IPS DF 4.7 (cell line): ENCODE measurements around the gene AGAP1.

Experiments
- DNase-seq: peaks from one replicate; pipeline ENCODE4 v3.0.0-alpha.2; 2013; ENCODE audit warnings: low spot score; ENCODE audit errors: extremely low read depth

The AGAP1 gene

DNA sequence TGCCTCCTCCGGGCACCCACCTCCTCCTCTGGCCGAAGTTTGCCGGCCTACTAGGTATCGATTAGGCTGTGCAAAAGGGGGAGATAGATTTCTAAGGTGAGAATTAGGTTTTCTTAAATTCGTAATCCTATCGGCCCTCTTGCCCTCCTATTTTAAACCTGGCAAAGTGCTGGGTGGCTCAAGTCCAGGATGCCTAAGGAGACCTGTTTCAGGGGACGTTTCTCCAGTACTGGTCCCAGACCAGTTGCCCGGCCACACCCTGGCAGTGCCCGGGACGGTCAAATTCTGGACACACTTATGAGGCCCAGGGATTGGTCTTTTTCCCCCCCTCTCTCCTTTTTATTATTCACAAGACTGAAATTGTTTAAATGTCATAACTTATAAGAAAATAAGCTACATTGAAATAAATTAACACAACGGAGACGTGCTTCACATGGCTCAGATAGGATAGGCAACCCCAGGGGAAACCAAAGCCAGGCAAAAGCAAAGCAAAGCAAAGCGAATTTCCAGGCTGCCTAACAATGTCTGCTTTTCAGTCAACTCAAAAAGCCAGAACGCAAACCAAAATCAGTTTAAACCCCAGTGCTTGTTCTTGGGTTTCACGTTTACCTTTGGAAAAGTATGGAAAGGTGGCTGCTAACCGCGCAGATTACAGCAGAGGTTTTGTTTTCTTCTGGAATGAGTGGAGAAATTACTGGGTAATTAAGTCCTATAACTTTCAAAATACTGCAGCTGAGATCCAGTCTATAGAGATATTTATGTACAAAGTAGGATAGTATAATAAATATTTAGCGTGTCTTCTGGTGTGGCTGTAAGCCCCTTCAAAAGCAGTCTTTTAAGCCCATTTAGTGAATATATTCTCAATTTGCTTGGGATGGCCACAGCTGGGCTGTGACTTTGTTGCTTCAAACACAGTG, 671.3 kb downstream of the AGAP1 start:
- no peak for DNase-seq

DNA sequence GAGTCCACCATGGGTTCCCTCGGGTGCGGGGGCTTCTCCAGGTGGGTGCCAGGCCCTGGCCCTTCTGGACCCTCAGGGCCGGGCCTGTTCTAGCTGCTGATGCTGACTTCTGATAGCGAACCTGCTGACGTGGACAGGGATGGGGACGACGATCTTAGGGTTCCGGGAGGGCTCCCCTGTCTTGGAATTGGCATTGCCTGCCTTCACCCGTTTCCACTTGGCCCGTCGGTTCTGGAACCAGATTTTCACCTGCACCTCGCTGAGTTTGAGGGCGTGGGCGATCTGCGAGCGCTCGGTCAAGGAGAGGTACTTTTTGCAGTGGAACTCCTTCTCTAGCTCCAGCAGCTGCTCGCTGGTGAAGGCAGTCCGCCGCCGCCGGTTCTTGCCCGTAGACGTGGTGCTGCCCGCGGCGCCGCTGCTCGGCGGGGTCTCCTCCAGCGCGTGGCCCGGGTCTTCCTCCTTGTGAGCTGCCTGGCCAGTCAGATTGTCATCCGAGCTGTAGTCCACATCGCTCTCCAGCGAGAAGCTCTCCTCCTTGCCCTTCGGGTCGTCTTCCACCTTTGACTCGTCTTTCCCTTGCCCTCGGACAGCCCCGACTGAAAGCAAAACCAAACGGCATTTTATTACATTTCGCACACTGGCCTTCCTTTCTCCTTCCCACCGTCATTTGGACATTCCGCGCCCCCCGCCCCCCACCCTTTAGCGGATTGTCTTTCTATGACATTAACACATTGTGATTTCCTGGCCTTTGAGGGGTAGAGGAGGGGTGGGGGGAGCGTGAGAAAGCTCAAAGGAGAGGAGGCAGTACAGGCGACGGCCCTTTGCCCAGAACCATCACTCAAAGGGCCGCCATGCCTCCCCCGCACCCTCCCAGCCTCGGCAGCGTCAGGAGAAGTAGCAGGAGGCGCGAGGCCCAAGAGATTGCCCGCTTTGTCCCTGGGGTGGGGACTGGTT, 672.3 kb downstream of the AGAP1 start:
- DNase-seq = no peak

DNA sequence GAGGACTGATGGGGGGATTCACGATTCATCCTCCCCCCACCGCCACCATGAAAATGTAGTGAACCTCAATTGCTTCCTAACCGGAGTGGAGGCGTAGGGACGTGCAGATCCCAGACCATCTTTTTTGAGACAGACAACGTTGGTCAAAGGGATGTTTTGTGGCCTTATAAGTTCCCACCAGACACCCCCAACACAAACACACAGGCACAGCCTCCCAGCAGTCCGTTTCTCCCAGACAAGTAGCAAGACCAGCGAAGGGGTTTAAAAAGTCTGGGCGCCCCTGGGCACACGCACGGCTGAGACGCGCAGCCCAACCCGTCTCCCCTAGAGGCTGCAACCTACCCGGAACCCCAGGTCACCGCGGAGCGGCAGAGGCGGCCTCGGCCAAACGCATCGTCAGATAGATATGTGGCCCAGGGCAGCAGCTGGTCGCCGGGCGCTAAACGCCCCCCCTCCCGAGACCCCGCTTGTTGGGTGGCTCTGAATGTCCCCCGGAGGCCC, 673.0 kb downstream of the AGAP1 start:
- DNase-seq = no peak

DNA sequence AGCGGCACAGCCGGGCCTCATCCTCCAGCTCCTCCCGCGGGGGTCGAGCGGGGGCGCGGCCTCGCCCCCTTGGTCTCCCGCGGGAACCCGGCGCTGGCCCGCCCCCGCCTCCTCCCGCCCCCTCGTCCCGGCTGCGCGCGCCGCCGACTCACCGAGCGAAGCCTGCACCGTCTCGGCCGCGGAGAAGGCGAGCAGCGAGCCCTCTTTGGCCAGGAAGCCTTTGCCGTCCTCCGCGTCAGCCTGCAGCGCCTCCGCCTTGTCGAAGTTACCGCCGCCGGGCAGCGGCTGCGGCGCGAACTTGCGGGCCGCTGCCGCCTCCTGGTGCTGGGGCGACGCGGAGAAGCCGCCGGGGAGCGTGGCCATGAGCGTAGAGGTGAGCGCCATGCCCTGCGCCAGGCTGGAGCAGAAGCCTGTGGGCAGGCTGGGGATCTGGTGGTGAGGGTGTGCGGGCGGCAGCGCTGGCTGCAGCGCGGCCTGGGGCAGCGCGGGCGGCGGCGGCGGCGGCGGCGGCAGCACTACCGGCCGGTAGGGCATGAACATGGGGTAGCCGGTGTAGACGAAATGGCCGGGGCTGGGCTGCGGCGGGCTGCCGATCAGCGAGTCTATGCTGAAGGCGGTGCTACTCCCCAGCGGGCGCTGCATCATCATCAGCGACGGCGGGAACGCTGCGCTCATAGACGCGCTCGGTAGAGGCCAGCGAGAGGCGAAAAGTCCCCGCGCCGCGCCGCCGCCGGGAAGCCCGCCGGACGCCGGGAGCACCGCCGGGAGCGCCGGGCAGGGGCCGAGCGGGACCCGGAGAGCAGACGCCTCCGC, 673.7 kb downstream of the AGAP1 start:
- no peak for DNase-seq

DNA sequence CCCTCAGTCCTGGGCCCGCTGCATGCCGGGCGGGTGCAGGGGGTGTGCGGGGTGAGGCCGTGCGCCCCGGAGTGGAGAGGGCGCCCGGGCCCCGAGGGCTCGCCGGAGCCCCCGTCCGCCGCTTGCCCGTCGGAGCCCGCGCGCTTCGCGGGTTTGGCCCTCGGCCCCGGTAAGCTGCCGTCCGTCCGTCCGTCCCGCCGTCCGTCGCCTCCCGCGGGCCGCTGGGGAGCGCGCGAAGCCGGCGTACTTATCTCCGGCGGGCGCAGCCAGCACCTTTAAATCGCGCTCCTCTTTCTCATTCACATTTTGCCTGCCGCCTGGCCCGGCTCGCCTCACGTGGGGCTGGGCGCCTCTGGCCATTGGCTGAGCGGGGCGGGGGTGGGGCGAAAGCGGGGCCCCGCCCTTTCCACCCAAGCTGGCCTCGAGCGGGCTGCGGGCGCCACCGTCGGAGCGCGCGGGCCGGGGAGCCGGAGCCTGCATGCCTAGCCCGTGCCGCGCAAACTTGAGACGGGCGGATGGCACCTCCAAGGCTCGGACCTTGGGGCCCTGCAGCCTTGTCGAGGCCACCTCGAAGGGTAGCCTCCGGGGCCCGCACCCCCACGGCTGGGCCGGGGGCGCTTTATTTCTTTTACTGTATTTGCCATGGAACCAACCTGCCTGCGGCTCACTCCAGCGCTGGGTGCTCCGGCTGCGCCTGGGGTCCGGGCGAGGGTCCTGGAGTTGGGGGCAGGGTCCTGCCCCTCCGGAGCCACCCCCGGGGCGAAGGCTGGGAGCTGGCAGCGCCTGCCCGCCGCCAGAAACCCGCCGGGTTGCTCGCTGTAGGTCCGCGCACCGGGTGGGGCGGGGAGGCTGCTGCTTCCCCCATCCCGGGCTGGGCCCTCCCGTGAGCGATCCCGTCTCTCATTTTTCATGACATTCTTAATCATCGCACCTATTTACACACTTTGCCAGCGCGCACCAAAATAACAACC, 674.6 kb downstream of the AGAP1 start, which contains the start of gene GBX2:
Gene GBX2, minus strand, starts transcription at position 277 of the 971 bp plus-strand sequence. CDS start 415 bp downstream, outside the sequence.
- DNase-seq = no peak

DNA sequence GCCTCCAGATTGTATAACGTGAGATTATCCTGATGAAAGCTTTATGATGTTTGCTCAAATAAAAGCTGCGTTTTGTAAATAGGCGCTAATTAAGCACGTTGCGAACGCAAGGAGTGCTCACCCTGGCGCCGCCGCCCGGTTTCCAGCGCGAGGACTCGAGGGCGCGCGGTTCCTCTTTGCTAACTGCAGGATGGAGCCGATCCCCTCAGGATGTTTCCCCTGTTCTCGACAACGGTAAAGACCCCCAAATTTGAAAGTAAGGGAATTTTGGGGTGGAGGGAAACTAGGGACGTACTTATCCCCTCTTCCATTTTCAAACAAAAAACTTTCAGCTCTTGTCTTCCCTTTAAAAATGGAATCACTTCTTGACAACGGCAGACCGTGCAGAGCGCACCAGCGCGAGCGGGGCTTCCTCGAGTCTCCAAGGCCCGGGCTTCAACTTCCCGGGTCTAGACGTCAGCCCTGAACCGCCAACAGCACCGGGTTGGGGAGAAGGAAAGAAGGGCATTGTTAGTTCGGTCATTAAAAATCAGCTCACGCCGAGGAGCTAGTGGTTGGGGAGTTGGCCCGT, 675.4 kb downstream of the AGAP1 start:
- DNase-seq = no peak

DNA sequence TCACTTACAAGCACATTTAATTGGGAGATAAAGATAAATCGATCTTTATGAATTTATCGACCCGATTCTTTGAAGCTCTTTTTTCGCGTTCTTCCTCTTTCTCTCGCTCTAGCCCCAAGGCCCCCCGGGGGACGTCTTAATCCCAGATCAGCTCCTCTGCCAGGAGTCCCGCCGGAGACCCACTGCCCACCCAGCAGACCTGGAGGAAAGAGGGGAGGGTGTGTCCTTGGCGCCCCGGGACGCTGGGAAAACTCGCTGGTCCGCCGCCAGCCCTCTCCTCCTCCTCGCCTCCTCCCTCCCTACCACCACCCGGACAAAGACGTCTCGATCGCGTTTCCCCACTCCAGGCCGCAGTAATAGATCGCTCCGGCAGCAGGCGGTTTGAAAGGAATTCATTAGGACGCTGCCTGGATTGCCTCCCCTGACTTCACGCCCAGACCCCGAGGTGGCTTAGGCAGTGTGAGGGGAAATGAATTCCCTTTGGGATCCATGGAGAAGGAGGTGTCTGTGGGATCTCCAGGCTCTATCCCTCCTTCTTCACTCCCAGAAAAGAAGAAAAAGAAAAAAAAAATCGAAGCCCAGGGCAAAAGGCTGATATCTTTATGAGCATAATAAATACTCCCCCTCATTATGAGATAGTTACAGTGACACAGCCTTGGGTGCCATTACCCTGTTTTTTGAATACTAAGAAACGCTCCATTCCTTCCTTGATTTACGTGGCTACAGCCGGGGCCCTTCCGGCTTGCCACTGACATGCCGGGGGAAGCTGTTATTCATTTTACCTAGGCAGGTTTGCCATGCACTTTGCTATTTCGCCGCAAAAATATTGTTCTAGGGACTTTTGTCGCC, 676.1 kb downstream of the AGAP1 start:
- no peak for DNase-seq

DNA sequence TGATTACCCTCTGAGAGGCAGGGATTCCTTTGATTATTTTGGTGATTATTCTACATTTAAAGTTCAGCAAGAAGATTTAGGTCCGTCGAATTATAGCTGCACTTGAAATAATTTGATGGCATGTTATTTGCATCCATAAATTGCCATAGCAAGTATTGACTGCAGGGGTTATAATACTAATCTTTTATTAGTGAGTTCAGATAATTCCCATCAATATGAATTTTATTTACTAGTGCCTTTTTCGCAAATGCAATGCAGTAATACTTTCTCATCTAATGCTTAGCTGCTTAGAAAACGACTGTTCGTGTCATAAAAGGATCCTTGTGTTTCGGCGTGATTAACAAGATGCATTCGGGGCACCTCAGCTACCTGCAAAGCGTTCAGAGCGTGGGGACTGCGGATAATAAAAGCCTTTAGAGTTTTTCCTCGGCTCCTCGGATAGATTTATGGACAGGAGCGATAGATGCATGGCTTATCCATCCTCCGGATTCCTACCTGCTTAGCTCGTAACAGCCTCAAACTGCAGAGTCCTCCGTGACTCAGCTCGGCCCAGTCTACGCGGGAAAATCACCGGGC, 676.8 kb downstream of the AGAP1 start:
- DNase-seq = no peak

DNA sequence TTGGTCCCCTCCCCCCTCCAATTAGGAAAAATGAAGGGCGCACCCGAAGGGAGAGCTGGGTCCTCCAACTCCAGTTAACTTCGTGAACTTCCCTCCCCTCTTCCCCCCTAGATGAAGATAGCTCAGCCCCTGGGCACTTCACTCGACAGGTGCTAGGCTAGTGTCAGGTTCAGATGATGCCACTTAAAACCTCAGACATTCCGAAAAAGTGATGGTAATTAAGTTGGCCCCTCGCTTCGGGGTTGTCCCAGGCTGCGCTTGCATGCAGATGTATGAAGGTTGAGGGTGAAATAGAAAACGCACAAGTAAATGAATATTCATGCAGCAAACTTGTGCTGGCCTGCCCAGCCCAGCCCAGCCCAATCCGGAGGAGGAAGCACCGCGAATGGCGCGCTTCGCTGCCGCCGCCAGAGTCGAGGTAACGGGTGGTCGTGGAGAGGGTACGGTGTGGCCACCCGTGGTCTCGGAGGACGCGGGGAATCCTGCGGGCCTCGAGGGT, 677.4 kb downstream of the AGAP1 start:
- no peak for DNase-seq

DNA sequence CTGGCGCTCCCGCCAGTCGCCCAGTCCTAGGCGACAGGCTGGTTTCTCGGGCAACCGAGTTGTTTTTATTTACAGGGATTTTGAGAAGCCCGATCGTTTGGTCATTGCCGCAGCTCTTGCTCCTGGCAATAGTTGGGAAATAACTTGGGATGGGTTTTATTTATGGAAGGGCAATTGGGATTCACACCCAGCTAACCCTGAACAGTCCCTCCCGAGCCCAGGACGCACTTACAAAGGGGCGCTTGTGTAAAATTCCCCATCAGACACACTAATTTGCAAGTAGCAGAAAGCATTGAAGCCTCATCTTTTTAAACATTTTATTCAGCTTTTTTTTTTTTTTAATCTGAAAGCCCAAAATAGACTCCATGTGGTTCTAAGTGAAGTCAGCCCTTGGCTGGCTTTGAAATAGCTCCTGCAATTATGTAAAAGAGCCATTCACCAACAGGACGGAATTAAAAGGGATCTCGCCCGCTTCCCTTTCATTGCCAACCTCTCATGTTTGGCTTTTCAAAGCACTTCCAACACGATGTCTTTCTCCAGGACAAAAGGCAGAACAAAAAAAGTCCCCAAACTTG, 677.9 kb downstream of the AGAP1 start:
- no peak for DNase-seq

DNA sequence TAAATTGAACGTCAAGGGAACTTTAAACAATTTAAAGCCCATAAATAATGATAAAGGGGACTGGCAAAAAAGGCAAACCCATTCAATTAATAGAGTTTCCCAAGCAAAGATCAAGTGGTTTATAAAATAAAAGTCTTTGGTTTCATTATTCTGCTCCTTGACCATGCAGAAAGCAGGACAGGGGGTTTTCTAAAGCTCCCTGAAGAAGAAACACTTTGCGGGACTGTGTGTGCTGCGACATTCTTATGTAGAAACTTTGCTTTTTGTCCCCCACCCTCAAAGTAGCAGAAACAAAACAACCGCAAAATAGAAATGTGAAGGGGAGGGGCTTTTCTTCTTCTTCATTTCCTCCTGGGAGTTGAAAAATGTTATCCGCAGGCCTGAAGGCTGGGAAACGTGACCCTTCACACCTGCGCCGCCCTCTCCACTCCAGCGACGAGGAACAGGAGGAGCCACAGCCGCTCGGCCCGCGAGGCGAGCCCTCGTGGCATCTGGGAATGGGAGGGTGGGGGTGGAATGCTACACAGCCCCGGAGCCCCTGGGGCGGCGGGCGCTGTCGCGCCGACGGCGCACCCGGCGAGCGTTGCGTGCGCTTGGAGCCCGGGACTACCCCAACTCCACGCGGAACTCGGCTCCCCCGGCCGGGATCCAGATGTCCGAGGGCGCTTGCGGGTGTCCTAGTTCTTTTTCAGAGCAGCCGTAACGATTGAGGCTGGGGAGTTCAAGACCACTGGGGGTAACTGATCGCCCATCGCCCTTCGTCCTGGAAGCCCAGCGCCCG, 678.6 kb downstream of the AGAP1 start:
- DNase-seq = no peak

DNA sequence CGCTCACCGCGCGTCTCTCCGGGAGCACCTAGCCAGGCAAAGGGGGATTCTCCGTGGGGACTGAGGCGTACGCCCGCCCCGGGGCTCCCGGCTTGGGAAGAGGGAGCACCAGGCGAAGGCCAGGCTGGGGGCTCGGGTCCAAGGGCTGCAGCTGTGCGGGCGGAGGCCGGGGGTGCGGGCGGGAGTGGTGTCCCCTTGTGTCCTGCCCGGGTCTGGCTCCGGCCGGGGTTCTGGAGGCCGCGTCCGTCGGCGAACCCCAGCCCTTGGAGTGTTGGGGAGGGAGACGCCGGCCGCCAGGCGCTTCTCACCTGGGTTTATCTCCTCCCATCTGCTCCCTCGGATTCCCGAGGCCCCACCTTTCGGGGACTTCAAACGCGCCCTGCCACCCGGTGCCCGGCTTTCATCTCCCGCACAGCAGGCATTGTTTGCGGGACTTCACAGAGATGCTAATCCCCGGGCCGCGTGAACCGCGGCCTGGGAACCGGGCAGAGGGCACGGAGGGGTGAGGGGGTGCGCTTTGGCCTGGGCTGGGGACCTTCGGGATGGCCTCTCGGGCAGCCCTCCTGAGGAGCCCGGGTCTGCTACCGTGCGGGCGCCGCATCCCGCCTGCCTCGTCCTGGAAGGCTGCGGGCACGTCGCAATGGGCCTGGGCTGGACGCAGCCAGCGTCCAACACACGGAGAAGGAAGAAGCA, 679.3 kb downstream of the AGAP1 start:
- DNase-seq = no peak

DNA sequence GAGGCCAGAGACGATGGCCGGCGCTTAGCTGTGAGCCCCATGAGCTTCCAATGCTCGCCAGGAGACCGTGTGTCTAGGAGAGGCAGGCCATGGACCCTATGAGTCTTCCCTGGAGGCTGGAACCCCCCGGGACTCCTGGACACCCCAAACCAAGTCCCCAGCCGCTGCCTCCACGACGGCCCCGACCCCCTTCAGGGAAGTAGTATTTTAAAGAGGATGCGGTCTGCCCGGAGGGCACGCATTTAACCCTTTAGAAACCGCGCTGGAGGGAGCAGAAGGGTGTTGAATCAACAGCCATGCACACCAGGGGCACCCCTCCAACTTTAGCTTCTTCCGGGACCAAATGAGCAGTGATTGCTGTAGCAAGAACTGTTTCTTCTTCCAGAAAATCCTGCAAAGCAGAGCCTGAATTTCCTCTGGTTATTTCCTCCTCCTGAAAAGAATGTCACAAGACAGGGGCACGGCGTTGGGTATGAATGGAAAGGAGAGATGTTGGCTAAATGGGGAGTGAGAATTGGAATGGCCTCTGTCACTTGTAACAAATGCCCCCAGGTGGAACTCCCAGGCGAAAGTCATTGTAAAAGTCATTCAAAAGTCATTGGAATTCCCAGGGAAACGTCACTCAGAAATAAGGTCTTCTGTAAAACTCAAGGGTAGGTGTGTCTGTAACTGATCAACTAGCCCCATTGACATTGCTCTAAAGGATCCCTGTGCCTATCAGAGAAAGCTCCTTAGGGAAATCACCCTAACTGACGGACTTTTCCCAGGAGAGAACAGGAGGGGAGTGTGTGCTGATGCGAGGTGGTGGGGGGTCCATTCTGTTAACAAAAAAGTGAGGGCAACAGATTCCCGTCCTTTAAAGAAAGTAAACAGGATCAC, 680.1 kb downstream of the AGAP1 start:
- no peak for DNase-seq

DNA sequence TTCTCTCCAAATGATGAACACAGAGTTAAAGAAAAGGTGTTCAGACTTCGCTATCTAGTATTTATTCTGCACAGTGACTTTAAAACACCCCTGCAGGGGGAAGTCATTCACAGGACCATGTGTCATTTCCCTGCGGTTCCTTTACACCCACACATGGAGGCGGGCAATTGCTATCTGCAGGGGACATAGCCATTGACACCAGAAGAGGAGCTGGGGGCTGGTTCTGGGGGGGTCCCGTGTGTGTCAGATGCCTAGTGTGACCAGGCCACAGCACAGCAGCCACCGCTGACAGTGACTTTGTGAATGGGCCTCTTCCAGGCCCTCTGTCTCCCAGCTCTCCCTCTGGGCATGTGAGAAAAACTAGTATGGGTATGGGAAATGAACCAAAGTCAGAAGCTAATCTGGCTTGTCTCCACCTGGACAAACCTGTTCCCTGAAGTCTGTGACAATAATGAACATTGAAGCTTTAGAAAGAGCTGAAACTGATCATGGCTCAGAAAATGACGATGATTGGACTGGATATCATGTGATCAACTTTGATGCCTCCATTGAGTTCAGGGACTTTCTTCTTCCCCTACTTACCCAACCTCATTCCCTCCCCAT, 681.8 kb downstream of the AGAP1 start:
- DNase-seq = no peak

DNA sequence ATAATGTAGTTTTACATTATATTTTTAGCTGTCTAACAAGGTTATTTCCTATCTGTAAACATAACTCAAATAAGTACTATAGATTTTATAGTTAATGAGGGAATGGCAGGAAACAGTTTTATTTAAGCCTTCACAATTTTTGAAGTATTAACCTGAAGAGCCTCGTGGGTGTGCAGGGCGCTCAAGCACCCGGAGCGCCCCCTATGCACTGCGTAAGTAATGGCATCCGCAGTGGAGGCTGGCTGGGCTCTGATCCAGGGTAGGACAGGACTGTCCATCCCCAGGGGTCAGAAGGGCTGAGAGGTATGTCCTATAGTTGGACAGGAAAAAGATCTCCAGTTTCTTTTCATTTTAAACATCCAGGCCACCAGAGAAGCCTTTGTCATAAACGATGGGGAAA, 682.6 kb downstream of the AGAP1 start:
- no peak for DNase-seq
